OCI-LY7 (cell line): ENCODE results near the gene SLC4A11. TPM values are rescaled to one million over a fixed set of nuclear protein-coding genes. Genes with fewer than 3 reads are reported as not detected.

ENCODE experiments used
- BruUV-seq: library from RNA; stranded (reverse); fragments of 400-500 nt; replicated peaks from 2 replicates; lab custom pipeline; 2021; lab: Mats Ljungman, UMichigan
- CTCF ChIA-PET: fragments of 300-600 bp; sonication (Branson Sonifier 250); formaldehyde crosslinking; loops from one replicate; lab custom pipeline; 2022; ENCODE audit warnings: antibody characterized with exemption; ENCODE audit not compliant: unreplicated experiment; lab: Charles Lee
- POLR2A ChIA-PET: fragments of 300-600 bp; sonication (Branson Sonifier 250); formaldehyde crosslinking; loops from one replicate; lab custom pipeline; 2022; ENCODE audit warnings: antibody characterized with exemption; lab: Charles Lee
- DNase-seq: peaks from one replicate; pipeline ENCODE4 v3.0.0-alpha.2; 2015; ENCODE audit warnings: low spot score
- H2AFZ ChIP-seq: fragments of 200-600 bp; sonication (generic), shearing (Covaris generic); 2 replicates; pipeline ENCODE4 v1.6.1; 2014; ENCODE audit warnings: mild to moderate bottlenecking, antibody characterized with exemption, low read length, moderate library complexity
- H3K27ac ChIP-seq: fragments of 200-600 bp; sonication (generic); 2 replicates; pipeline ENCODE4 v1.5.1; 2014; ENCODE audit warnings: mixed run types, low read depth, mild to moderate bottlenecking, moderate library complexity, low read length, inconsistent platforms; ENCODE audit not compliant: poor library complexity, severe bottlenecking
- H3K36me3 ChIP-seq: fragments of 200-600 bp; sonication (generic); 2 replicates; pipeline ENCODE4 v1.6.1; 2014; ENCODE audit warnings: mild to moderate bottlenecking, antibody characterized with exemption, low read length, moderate library complexity, mixed read lengths; ENCODE audit not compliant: insufficient read depth
- H3K4me1 ChIP-seq: fragments of 200-600 bp; sonication (generic); 2 replicates; pipeline ENCODE4 v1.5.1; 2014; ENCODE audit warnings: mild to moderate bottlenecking, low read length; ENCODE audit not compliant: insufficient read depth, poor library complexity, severe bottlenecking
- H3K4me2 ChIP-seq: fragments of 200-600 bp; sonication (generic); 2 replicates; pipeline ENCODE4 v1.6.1; 2014; ENCODE audit warnings: mild to moderate bottlenecking, low read length
- H3K4me3 ChIP-seq: fragments of 200-600 bp; sonication (generic); 2 replicates; pipeline ENCODE4 v1.5.1; 2014; ENCODE audit warnings: mild to moderate bottlenecking, low read depth, low read length; ENCODE audit not compliant: poor library complexity, severe bottlenecking
- H3K79me2 ChIP-seq: fragments of 200-600 bp; sonication (generic); 2 replicates; pipeline ENCODE4 v1.6.1; 2016; ENCODE audit warnings: low read depth, mild to moderate bottlenecking, low read length, moderate library complexity, mixed read lengths; ENCODE audit not compliant: insufficient read depth
- H3K9me2 ChIP-seq: fragments of 200-600 bp; sonication (generic); 2 replicates; pipeline ENCODE4 v1.6.1; 2016; ENCODE audit warnings: mild to moderate bottlenecking, low read length, mixed read lengths; ENCODE audit not compliant: insufficient read depth
- H3K9me3 ChIP-seq: fragments of 200-600 bp; sonication (generic); 2 replicates; pipeline ENCODE4 v1.6.1; 2014; ENCODE audit warnings: mild to moderate bottlenecking, mixed run types, low read length, mixed read lengths
- H4K20me1 ChIP-seq: fragments of 200-600 bp; sonication (generic); 2 replicates; pipeline ENCODE4 v1.6.1; 2014; ENCODE audit warnings: mild to moderate bottlenecking, antibody characterized with exemption, low read length, moderate library complexity, mixed read lengths; ENCODE audit not compliant: insufficient read depth
- CTCF ChIP-seq: fragments of 200-600 bp; sonication (generic); conservative IDR thresholded peaks from 2 replicates; pipeline ENCODE4 v1.5.1; 2014; ENCODE audit warnings: mild to moderate bottlenecking, antibody characterized with exemption, low read length, moderate library complexity, mixed read lengths
- EZH2phosphoT487 ChIP-seq: fragments of 200-600 bp; sonication (generic); IDR thresholded peaks from 2 replicates; pipeline ENCODE4 v1.6.1; 2018; ENCODE audit warnings: low read depth, borderline replicate concordance, mild to moderate bottlenecking, mixed run types, antibody characterized with exemption, low read length, moderate library complexity, mixed read lengths
- intact Hi-C: fragments of 100-400 bp; cut with micrococcal nuclease; formaldehyde crosslinking; loops from one replicate; pipeline ENCODE4 v1.10.0; 2022; ENCODE audit not compliant: unreplicated experiment
- total RNA-seq, 2 experiments: library from RNA; depleted of rRNA in 1 of 2; stranded (reverse); fragments of >200 nt in 1 of 2; shearing (Covaris generic) in 1 of 2; gene quantifications; 2 replicates each; pipeline ENCODE4 v1.2.3, GENCODE V29; 2014 to 2022

Gene SLC4A11
- total RNA-seq, 2 experiments from 2014 or later = 4.4 to 26.9 TPM

DNA sequence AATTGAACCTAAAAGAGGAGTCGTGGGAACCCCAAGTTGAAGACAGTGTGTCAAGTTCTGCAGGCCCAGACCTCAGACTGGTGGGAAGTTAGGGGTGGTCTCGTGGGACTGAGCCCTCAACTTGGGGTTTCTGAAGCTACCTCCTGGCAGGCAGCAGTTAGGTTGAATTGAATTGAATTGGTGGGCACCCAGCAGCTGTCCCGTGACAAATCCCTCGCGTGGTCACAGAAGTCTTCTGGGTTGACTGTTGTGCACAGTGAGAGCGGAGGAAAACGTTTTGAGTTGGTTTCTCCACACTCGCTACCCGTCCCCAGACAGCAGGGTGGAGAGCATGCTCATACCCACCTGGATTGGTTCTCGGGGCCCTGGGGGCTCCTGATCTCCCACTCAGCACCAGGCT, 12.9 kb downstream of the SLC4A11 start:
- Histone ChIP-seq H4K20me1 (no peaks in the 10 kb centered on the region), H2AFZ (no peak overlapping the region), H3K36me3 (peaks cover 15% of the 10 kb centered on the region), H3K4me1 (peaks cover 18% of the 10 kb centered on the region), H3K79me2 (no peaks in the 10 kb centered on the region), H3K9me3 (no peaks in the 10 kb centered on the region), H3K4me2 (no peak overlapping the region), H3K27ac (no peak overlapping the region), H3K9me2 (no peaks in the 10 kb centered on the region), H3K4me3 (no peak overlapping the region)
- ChIA-PET CTCF (no interaction called here), POLR2A (no interaction called here)
- no peak for DNase-seq
- BruUV-seq = no TSS peak
- intact Hi-C loops = no loop called here
- TF ChIP-seq EZH2phosphoT487 (no peak), CTCF (no peak)

GRCh38 chr20:3224681-3225421, 14.1 kb downstream of the SLC4A11 start:
- Histone ChIP-seq H2AFZ (no peak overlapping the region), H3K27ac (no peak overlapping the region), H3K4me1 (peaks cover 18% of the 10 kb centered on the region), H3K9me3 (no peaks in the 10 kb centered on the region), H3K36me3 (peaks cover 24% of the 10 kb centered on the region), H3K9me2 (no peaks in the 10 kb centered on the region), H3K4me3 (no peak overlapping the region), H3K79me2 (no peaks in the 10 kb centered on the region), H4K20me1 (no peaks in the 10 kb centered on the region), H3K4me2 (no peak overlapping the region)
- intact Hi-C loops = no loop called here
- no TSS peak for BruUV-seq
- ChIA-PET POLR2A (no interaction called here), CTCF (no interaction called here)
- no peak for TF ChIP-seq CTCF
- no peak for TF ChIP-seq EZH2phosphoT487
- no peak for DNase-seq

DNA sequence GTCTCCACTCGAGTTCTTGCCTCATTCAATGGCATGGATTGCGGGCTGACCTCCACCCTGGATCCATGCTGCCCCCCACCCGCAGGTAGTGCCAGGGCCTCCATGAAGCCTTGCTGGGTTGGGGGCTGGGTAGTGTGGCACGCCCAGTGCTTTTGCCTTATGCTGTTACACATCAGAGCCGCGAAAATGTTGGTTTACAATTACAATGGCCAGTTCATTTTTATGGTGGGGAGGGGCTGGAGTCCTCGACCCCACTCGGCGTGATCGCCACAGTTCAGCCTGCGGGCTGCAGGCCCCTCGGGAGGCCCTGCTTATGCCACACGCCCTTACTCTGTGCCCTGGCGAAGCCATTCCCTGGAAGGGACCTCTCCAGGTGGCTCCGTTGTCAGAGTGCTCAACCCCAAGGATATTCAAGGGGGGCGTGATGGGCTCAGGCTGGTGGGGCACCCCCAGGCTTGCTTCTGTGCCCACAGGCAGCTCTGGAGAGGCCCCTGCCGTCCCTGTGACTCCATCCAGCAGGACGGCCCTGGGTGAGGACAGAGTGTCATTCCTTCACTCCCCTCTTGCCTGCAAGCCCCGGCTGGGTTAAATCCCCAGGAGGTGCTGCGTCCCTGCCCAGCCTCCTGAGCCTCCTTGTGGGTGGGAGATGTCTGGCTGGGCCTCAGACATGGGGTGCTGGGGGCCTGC, 14.9 kb downstream of the SLC4A11 start:
- DNase-seq = no peak
- ChIA-PET POLR2A (interaction anchor here (0.6 kb wide), 1 partner anchor 73 kb away, joined by 3 read pairs; no protein-coding TSS in a partner anchor), CTCF (no interaction called here)
- Histone ChIP-seq H3K4me1 (peaks cover 18% of the 10 kb centered on the region), H3K4me3 (no peak overlapping the region), H3K4me2 (no peak overlapping the region), H3K9me2 (no peaks in the 10 kb centered on the region), H3K36me3 (peaks cover 30% of the 10 kb centered on the region), H4K20me1 (no peaks in the 10 kb centered on the region), H3K9me3 (no peaks in the 10 kb centered on the region), H3K27ac (no peak overlapping the region), H2AFZ (no peak overlapping the region), H3K79me2 (no peaks in the 10 kb centered on the region)
- BruUV-seq = no TSS peak
- intact Hi-C loops = no loop called here
- TF ChIP-seq EZH2phosphoT487 (no peak), CTCF (no peak)
